ENCODE measurements around the gene SELENOK.
"Not testable (repeated sequence)": the region's sequence is repeated elsewhere in the genome, so short reads cannot be mapped to it uniquely, and the experiment has no call there.

Gene SELENOK

GRCh38 chr3:53891497-53892285 is at the start of gene SELENOK:
SELENOK (minus strand) TSS chr3:53891859.
- DNase-seq (ENCODE audit: low spot score) = peak; percentile 98

GRCh38 chr3:53941184-53941583 is 49.5 kb upstream of the SELENOK start:
- no peak for DNase-seq (ENCODE audit: low spot score)

DNA sequence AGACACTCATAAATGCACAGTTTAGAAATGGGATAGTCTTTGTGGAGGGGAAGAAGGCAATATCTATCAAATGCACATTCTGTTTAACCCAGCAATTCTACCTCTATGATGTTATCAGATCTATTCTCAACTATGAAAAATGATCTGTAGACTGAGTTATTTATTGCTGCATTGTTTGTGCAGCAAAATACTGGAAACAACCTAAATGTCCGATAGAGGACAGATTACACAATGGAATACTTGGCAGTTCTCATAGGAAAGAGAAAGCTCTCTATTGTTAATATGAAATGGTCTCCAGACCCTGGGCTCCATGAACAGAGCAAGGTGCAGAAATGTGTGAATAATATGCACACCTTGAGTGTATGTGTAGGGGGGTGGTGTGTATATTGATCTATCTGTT is 49.0 kb upstream of the SELENOK start:
- no peak for DNase-seq (ENCODE audit: low spot score)

DNA sequence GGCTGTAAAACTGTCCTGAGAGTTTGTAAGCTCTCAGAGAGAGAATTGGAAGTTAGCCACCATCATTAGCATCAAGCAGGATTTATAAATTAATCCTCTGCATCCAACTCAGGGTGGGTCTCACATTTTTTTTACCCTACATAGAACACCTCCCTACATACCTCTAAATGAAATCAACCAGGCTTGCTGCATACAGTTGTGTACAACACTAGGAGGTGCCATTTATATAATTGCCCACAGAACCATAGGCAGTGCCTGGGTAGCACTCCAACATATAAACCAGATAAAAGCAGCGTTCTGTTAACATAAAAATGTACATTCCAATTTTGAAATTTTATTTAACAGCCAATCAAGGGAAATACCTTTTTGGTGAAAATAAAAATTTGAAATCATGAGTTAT is 48.2 kb upstream of the SELENOK start:
- DNase-seq (ENCODE audit: low spot score) = no peak

DNA sequence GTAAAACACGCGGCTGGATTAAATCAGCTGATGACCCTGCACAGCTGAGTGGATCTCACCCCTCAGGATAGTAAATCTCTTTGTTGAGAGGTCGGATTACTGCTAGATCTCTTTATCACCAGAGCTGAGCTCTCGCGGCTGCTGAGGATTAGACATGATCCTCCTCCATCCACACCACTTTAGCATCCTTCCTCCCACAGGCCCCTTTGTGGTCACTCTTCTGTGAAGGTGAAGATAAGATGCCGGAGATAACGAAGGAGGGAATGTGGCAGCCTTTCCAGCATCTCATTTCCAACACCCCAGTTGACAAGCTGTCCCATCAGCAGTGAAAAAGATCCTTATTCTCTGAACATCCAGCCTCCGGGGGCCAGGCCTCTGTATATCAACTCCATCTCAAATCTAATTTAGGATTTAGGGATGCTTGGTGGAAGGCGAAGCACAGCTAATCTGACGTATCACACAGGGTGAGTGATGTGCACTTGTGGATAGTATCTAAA is 47.5 kb upstream of the SELENOK start:
- no peak for DNase-seq (ENCODE audit: low spot score)

- peak; percentile 12 for DNase-seq (ENCODE audit: low spot score)
These were observed 47.0 kb upstream of the SELENOK start for GRCh38 chr3:53938645-53939044.

DNA sequence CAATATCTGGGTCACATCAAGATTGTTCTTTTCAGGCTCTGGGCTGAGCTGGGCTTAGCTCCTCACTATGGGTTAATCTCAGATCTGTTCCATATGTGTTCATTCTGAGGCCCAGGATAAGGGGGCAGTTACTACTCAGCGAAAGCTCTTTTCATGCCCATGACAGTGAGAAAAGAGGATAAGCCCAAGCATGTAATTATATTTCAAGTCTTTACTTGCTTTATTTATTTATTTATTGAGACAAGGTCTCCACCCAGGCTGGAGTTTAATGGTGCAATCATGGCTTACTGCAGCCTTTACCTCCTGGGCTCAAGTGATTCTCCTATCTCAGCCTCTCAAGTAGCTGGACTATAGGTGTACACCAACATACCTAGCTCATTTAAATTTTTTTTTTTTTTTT is 44.7 kb upstream of the SELENOK start:
- no peak for DNase-seq (ENCODE audit: low spot score)

GRCh38 chr3:53935283-53935901 is 43.7 kb upstream of the SELENOK start:
- no peak for DNase-seq (ENCODE audit: low spot score)

GRCh38 chr3:53927208-53927872 is 35.7 kb upstream of the SELENOK start:
- not testable (repeated sequence) for DNase-seq (ENCODE audit: low spot score)

- no peak for DNase-seq (ENCODE audit: low spot score)
These were observed 29.6 kb upstream of the SELENOK start for GRCh38 chr3:53921296-53921695.

DNA sequence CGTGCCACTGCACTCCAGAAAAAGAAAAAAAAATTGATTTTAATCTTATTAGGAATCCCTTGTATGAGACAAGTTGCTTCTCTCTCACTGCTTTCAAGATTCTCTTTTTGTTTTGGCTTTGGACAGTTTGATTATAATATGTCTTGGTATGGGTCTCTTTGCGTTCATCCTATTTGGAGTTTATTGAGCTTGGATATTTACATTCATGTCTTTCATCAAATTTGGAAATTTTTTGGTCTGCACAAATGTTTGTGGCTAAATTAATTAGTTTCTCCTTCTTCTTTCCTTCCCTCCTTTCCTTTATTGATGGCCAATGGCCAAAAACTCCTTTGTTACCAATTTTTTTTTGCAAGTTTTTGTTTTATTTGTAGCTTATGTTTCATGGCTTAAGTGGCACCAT is 28.1 kb upstream of the SELENOK start:
- no peak for DNase-seq (ENCODE audit: low spot score)

GRCh38 chr3:53913401-53913800 is 21.7 kb upstream of the SELENOK start:
- DNase-seq (ENCODE audit: low spot score) = no peak

DNA sequence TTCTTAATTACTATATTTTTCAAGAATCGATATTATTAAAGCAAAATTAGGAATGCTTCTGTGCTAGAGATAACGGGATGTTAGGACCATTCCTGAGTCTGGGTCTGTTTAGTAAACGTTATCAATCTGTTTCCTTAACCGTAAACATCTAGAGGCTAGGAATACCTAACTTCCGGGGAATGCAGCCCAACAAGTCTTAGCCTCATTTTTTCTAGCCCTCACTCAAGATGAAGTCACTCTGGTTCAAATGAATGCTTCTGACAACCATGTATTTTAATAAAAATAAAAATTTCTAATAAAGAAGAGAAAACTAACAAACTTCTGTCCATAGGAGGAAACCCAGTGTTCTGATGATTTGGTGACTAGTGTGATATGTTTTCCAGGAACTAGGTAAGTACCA is 11.1 kb upstream of the SELENOK start:
- no peak for DNase-seq (ENCODE audit: low spot score)

DNA sequence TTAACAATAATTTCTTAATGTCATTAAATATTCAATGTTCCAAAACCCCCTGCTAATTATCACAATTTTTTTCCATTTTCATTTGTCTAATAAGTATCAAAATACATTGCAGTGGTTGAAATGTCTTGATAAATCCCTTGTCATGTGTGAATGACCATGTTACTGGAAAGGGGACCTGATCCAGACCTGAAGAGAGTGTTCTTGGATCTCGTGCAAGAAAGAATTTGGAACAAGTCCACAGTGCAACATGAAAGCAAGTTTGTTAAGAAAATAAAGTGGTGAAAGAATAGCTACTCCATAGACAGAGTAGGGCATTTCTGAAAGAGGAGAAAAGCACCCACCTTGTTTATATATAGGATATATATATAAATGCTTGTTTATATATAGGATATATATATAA is 10.4 kb upstream of the SELENOK start:
- DNase-seq (ENCODE audit: low spot score) = no peak

- no peak for DNase-seq (ENCODE audit: low spot score)
These were observed 9.1 kb upstream of the SELENOK start for GRCh38 chr3:53900666-53901331.

GRCh38 chr3:53899750-53900149 is 8.1 kb upstream of the SELENOK start:
- DNase-seq (ENCODE audit: low spot score) = no peak

- no peak for DNase-seq (ENCODE audit: low spot score)
These were observed 603 bp upstream of the SELENOK start for GRCh38 chr3:53892286-53892637.

DNA sequence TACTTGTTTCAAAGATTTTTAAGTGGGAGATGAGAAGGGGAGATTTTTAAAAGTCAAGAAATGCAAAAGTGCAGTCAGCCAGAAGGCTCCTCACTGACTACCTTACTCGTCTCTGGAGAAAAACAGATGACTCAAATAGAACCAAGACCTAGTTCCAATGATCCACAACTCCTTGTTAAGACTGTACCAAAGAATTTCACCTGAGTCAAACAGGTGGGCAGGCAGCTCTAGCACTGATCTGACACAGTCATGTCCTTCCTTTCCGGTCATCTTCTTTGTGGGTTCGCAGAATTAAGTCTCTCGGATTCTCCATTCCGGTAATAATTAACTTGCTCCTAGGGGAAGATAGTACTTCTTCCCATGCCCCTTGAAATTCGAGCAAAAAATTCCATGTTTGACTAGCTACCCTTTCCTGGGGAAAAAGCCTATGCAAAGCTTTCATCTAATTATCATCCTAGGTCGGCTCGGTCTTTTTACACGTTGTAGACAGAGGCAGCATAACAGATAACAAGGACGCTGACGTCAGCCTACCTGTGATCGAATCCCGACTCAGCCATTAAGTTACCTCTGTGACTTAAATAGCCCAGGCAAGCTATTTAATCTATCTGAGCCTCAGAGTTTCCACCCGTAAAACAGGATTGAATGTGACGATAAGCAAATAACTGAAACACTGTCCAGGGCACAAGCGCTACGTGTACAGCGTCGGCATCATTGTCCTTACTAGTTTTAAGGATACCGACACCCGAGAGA is 758 bp downstream of the SELENOK start:
- peak; percentile 34 for DNase-seq (ENCODE audit: low spot score)

DNA sequence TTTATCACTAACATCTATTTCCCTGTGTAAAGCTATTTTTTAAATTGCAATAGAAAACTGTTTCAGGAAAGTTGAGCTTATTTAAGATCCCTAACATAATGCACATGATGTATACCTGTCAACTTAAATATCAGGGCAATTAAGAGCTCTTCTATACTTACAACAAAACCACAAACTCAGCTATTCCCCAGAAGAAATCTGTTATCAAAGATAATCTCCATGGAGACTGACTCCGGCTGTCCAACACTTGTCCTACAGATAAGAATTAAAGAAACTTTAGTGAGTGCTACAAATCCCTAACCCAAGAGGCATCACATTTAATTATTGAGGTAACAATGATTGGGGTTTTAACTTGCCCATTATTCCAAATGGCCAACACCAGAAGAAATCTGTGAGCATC is 3.4 kb downstream of the SELENOK start:
- no peak for DNase-seq (ENCODE audit: low spot score)

DNA sequence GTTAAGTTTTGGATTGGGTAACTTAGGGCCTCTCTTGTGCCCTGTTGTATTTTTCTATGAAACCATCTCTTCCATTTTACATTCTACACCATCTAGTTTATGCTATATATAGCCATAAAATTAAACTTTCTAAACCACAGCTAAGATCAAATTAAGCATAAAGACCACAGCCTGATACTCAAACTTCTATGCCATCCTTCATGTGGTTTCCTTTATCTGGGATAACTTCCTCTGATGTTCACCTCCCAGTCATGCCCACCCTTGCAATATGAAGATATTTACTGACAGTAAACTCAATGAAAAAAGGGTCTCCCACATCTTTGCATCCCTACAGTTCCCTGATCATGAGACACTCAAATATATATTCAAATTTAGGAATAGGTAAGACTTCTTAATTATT is 4.2 kb downstream of the SELENOK start:
- no peak for DNase-seq (ENCODE audit: low spot score)

DNA sequence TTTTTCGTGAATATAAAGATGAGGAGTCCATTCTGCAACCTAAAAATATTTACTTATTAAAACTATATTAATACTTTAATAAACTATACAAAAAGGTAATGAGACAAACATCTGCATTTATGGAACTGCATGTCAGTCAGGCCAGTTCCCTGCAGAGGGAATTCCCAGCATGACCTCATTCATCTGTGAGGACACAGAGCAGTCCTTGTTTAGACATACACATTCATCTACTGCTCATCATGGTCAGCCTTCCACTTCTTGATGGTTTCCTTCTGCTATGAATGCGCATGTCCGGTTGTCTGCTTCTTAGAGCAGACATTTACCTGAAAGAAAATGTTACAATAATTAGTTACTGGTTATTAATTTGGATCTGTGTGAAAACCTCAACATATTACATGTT is 6.4 kb downstream of the SELENOK start:
- DNase-seq (ENCODE audit: low spot score) = no peak

DNA sequence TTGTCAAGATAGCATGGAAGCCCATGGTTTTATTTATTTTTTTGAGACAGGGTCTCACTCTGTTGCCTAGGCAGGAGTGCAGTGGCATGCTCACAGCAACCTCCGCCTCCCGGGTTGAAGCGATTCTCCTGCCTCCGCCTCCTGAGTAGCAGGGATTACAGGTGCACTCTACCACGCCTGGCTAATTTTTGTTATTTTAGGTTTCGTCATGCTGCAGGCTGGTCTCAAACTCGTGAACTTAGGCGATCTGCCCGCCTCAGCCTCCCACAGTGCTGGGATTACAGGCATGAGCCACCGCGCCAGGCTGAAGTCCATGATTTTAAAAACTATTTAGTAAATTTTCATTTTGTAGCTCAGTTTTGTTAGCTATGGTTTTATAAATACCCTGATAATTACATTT is 7.0 kb downstream of the SELENOK start:
- DNase-seq (ENCODE audit: low spot score) = no peak

Measured in CD4-positive, alpha-beta T cell treated with Interleukin-6 at 100 ng/mL for 8 hours (primary cell).